ENCODE data around the gene RBBP4. TPM values are rescaled to one million over a fixed set of nuclear protein-coding genes. Genes with fewer than 3 reads are reported as not detected.

The RBBP4 gene
- 166 and 305 TPM in 2 replicates for total RNA-seq (2016; rRNA removed; fragmentation: Illumina TruSeq; extraction: Trizol)
- 37.3 and 46.0 TPM in 2 replicates for total RNA-seq (2016; cell fraction: cytosol; rRNA removed; fragmentation: Illumina TruSeq; extraction: Trizol; ENCODE audit: low read depth)
- 177 and 299 TPM in 2 replicates for total RNA-seq (2016; cell fraction: insoluble cytoplasmic fraction; rRNA removed; fragmentation: Illumina TruSeq; extraction: Trizol)
- 67.8 and 83.4 TPM in 2 replicates for total RNA-seq (2016; cell fraction: membrane; rRNA removed; fragmentation: Illumina TruSeq; extraction: Trizol)
- 140 and 152 TPM in 2 replicates for total RNA-seq (2016; cell fraction: nucleus; rRNA removed; fragmentation: Illumina TruSeq; extraction: Trizol)
- polyA plus RNA-seq (2011; rRNA removed), result 56.3 and 64.4 TPM in 2 replicates
- polyA plus RNA-seq (2011; cell fraction: cytosol; rRNA removed), result 36.1 and 53.3 TPM in 2 replicates
- 68.0 and 80.6 TPM in 2 replicates for polyA plus RNA-seq (2011; cell fraction: nucleus; rRNA removed)
- 110 and 117 TPM in 2 replicates for polyA plus RNA-seq (2012)
- polyA plus RNA-seq (2016; cell fraction: cytosol; fragmentation: Illumina TruSeq; extraction: Trizol; ENCODE audit: low read depth), result 14.3 and 16.1 TPM in 2 replicates
- polyA plus RNA-seq (2016; cell fraction: insoluble cytoplasmic fraction; fragmentation: Illumina TruSeq; extraction: Trizol; ENCODE audit: low read depth), result 281 and 295 TPM in 2 replicates
- 29.4 and 38.8 TPM in 2 replicates for polyA plus RNA-seq (2016; cell fraction: membrane; fragmentation: Illumina TruSeq; extraction: Trizol; ENCODE audit: low read depth)
- 174 and 180 TPM in 2 replicates for polyA plus RNA-seq (2016; cell fraction: nucleus; fragmentation: Illumina TruSeq; extraction: Trizol; ENCODE audit: insufficient read depth, low read depth)
- polyA minus RNA-seq (2011; rRNA and poly(A)+ RNA removed; ENCODE audit: low replicate concordance), result 72.7 and 122 TPM in 2 replicates
- 73.0 and 79.8 TPM in 2 replicates for polyA minus RNA-seq (2011; cell fraction: cytosol; rRNA and poly(A)+ RNA removed)
- 125 and 154 TPM in 2 replicates for polyA minus RNA-seq (2011; cell fraction: nucleus; rRNA and poly(A)+ RNA removed)
- Bru-seq, nascent RNA, result percentile 90 among the genes with signal in this experiment
- BruChase-seq, experiment 1, labeled RNA remaining after a 6-hour chase, result percentile 94 among the genes with signal in this experiment
- BruChase-seq, experiment 2, labeled RNA remaining after a 2-hour chase, result percentile 95 among the genes with signal in this experiment
- long read RNA-seq, experiment 1, full-length matches to known transcripts, result 116 of 146 reads
- long read RNA-seq, experiment 1, partial matches to known transcripts, result 13 of 146 reads
- long read RNA-seq, experiment 1, other reads (novel, unspliced or antisense), result 17 of 146 reads
- long read RNA-seq, experiment 2, full-length matches to known transcripts, result 64 of 197 reads
- long read RNA-seq, experiment 2, partial matches to known transcripts, result 90 of 197 reads
- long read RNA-seq, experiment 2, other reads (novel, unspliced or antisense), result 43 of 197 reads

DNA sequence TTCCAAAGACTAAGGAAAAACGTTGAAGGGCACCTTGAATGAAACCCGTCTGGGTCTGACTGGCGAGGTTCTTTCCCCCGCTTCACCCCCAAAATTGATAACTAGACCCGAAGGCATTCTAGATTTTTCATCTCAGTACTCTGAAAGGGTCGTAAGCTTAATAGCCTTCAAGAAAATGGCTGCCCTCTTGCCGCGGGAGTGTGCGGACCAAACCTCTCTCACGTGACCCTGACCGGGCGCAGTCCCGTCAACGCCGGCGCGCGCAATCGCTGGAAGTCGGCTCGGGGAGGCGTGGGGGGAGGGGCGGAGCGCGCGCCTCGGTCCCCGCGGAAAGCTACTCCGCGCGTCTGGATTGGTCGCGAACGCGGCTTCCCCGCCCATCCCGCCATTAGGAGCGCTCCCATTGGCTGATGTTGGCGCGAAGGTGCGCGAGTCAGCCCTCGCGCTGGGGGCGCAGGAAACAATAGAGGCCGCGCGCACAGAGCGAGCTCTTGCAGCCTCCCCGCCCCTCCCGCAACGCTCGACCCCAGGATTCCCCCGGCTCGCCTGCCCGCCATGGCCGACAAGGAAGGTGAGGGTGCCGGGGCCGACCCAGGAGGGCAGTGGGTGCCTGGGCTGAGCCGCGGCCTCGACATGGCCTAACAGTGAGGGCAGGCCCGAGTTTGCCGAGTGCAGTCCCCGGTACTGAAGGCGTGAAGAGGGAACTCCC is at the start of gene RBBP4:
RBBP4 (plus strand) TSS at position 457 of the 709 bp plus-strand sequence; CDS start at position 556, 99 bp downstream.
- Histone ChIP-seq H2AFZ (ENCODE audit: low read length) (peak within 1 kb of the TSS; percentile 96), H3K4me2 (ENCODE audit: low read depth, low read length) (peak within 1 kb of the TSS; percentile 98), H3K36me3 (replicated peaks in 1 of 2; ENCODE audit: control insufficient read depth in 1 of 2, insufficient read depth in 2 of 2, low read length in 2 of 2) (peaks cover 7 to 33% of the 10 kb centered on the region in 2 experiments), H3K4me3 (replicated peaks in 1 of 3; ENCODE audit: insufficient read depth in 1 of 3, low read depth in 2 of 3, low read length in 3 of 3) (peak within 1 kb of the TSS; percentile 76 to 98 (median 91)), H3K27me3 (ENCODE audit: control insufficient read depth in 1 of 2, insufficient read depth in 2 of 2, low read length in 2 of 2) (no peaks in the 10 kb centered on the region; a peak in 1 of 5 replicates), H3K27ac (ENCODE audit: extremely low read length, insufficient read depth, low read length) (peak within 1 kb of the TSS; percentile 100), H3K4me1 (ENCODE audit: insufficient read depth, low read length) (peaks cover 59% of the 10 kb centered on the region), H3K9ac (ENCODE audit: insufficient read depth, low read depth, low read length) (peak within 1 kb of the TSS; percentile 99), H4K20me1 (ENCODE audit: insufficient read depth, low read length) (peaks cover 14% of the 10 kb centered on the region), H3K9me3 (ENCODE audit: low read length) (no peaks in the 10 kb centered on the region), H3K79me2 (ENCODE audit: insufficient read depth, low read length) (peaks cover 74% of the 10 kb centered on the region)
- CTCF ChIA-PET (ENCODE audit: low intra/inter-chr PET ratio, low total read pairs), result no interaction called here
- FAIRE-seq (peak; percentile 57), ATAC-seq (peak; percentile 95), DNase-seq (ENCODE audit: low spot score) (peak; percentile 91)
- POLR2A ChIA-PET, result interaction anchor here (0.7 to 2.9 kb wide), 22 partner anchors 9 to 476 kb away, joined by 3 to 31 read pairs (median 4); partner anchors contain the start of genes BSDC1, S100PBP, SYNC and YARS1
- intact Hi-C loops (cut with micrococcal nuclease; ENCODE audit: unreplicated experiment) (loop anchor here (1.0 to 2.0 kb wide), 2 partner anchors 44 to 131 kb away; no protein-coding TSS in a partner anchor), in situ Hi-C loops (cut with HindIII; ENCODE audit: extremely low pct_ligation_motif_present, low pct_unique_long_range_greater_than_20kb) (no loop called here)
- BruUV-seq (replicated peaks), result no TSS peak
- under 1% methylated on average over 12 of the region's 67 CpGs for WGBS (ENCODE audit: low lambda C conversion rate)
- TF ChIP-seq JARID2 (CRISPR knock-in tag; IDR thresholded peaks at IDR 0.05; ENCODE audit: insufficient replicate concordance), result peak; percentile 54
- TF ChIP-seq, protein P1, sequence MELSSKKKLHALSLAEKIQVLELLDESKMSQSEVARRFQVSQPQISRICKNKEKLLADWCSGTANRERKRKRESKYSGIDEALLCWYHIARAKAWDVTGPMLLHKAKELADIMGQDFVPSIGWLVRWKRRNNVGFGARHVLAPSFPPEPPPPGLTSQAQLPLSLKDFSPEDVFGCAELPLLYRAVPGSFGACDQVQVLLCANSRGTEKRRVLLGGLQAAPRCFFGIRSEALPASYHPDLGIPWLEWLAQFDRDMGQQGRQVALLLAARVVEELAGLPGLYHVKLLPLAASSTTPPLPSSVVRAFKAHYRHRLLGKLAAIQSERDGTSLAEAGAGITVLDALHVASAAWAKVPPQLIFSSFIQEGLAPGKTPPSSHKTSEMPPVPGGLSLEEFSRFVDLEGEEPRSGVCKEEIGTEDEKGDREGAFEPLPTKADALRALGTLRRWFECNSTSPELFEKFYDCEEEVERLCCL (CRISPR knock-in tag; IDR thresholded peaks at IDR 0.05; ENCODE audit: borderline replicate concordance), result peak; percentile 36; the same call in 1 of the 2 replicates
- peak; percentile 88 for TF ChIP-seq TAF1 (CRISPR knock-in tag; IDR thresholded peaks at IDR 0.05)
- no peak for TF ChIP-seq RFX5 (IDR thresholded peaks at IDR 0.05; ENCODE audit: low read depth, low read length)
- peak; percentile 66; the same call in 1 of the 2 replicates for TF ChIP-seq ZNF33B (CRISPR knock-in tag; IDR thresholded peaks at IDR 0.05)
- TF ChIP-seq SNRNP70 (IDR thresholded peaks at IDR 0.05; ENCODE audit: low read depth, low read length), result no peak
- peak; percentile 66; the same call in 1 of the 2 replicates for TF ChIP-seq KLF6 (CRISPR knock-in tag; IDR thresholded peaks at IDR 0.05)
- no peak for TF ChIP-seq ZNF10 (CRISPR knock-in tag; IDR thresholded peaks at IDR 0.05; ENCODE audit: borderline replicate concordance, low read depth)
- TF ChIP-seq RXRA (CRISPR knock-in tag; IDR thresholded peaks at IDR 0.05), result no peak; the same call in none of the 2 replicates
- TF ChIP-seq, protein P2, sequence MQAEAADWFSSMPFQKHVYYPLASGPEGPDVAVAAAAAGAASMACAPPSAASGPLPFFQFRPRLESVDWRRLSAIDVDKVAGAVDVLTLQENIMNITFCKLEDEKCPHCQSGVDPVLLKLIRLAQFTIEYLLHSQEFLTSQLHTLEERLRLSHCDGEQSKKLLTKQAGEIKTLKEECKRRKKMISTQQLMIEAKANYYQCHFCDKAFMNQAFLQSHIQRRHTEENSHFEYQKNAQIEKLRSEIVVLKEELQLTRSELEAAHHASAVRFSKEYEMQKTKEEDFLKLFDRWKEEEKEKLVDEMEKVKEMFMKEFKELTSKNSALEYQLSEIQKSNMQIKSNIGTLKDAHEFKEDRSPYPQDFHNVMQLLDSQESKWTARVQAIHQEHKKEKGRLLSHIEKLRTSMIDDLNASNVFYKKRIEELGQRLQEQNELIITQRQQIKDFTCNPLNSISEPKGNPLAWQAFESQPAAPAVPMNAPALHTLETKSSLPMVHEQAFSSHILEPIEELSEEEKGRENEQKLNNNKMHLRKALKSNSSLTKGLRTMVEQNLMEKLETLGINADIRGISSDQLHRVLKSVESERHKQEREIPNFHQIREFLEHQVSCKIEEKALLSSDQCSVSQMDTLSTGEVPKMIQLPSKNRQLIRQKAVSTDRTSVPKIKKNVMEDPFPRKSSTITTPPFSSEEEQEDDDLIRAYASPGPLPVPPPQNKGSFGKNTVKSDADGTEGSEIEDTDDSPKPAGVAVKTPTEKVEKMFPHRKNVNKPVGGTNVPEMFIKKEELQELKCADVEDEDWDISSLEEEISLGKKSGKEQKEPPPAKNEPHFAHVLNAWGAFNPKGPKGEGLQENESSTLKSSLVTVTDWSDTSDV (CRISPR knock-in tag; IDR thresholded peaks at IDR 0.05), result peak; percentile 99; the same call in 1 of the 2 replicates
- TF ChIP-seq MED1 (CRISPR knock-in tag; IDR thresholded peaks at IDR 0.05), result peak; percentile 66
- TF ChIP-seq MIER3 (CRISPR knock-in tag; IDR thresholded peaks at IDR 0.05; ENCODE audit: borderline replicate concordance), result no peak; the same call in 1 of the 2 replicates
- peak; percentile 48; the same call in 1 of the 2 replicates for TF ChIP-seq KAT8 (CRISPR knock-in tag; IDR thresholded peaks at IDR 0.05)
